ENCODE measurements around the gene C9orf153. TPM values are rescaled to one million over a fixed set of nuclear protein-coding genes. Genes with fewer than 3 reads are reported as not detected.

The C9orf153 gene
- polyA plus RNA-seq, 1 of the 3 experiments (the other 2 are of a cell fraction): 0.03 TPM

DNA sequence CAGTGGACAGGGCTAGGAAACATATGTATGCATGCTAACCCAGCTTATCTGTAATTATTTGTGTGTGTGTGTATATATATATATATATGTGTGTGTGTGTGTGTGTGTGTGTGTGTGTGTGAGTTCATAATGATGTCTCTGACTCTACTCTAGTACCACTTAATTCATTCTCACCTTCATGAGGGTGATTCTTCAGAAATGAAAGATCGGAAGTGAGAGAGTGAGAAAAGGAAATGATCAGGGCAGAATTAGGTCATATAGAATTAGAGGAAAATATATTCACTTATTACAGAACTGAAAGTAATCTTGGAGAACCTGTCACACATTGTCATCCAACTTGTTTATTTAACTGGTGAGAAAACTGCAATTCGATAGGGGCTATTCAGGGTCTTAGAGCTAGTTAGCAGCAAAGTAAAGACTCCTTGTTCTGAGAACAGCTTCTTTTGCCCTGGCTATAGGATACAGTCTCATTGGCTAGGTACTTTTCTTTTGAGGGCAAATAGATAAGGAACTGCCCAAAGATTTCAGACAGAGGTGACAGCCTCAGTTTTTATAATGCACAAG lies 58.8 kb downstream of the C9orf153 start (continued):
- TF ChIP-seq REST (IDR thresholded peaks at IDR 0.05; ENCODE audit: low read depth, low read length) (no peak), RXRA (IDR thresholded peaks at IDR 0.05; ENCODE audit: borderline replicate concordance, low read depth) (no peak), ZBTB33 (IDR thresholded peaks at IDR 0.05; ENCODE audit: borderline replicate concordance, low read depth) (no peak), SMC3 (IDR thresholded peaks at IDR 0.05; ENCODE audit: low read depth, low read length) (no peak), MXI1 (IDR thresholded peaks at IDR 0.05; ENCODE audit: low read depth, low read length) (no peak), NRF1 (IDR thresholded peaks at IDR 0.05; ENCODE audit: low read depth, low read length) (no peak), FOSL2 (IDR thresholded peaks at IDR 0.05; ENCODE audit: borderline replicate concordance, low read depth) (no peak), GABPA (IDR thresholded peaks at IDR 0.05; ENCODE audit: low read depth) (no peak), FOXJ3 (CRISPR knock-in tag; IDR thresholded peaks at IDR 0.05) (no peak)
- TF ChIP-seq, protein P1, sequence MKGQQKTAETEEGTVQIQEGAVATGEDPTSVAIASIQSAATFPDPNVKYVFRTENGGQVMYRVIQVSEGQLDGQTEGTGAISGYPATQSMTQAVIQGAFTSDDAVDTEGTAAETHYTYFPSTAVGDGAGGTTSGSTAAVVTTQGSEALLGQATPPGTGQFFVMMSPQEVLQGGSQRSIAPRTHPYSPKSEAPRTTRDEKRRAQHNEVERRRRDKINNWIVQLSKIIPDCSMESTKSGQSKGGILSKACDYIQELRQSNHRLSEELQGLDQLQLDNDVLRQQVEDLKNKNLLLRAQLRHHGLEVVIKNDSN (IDR thresholded peaks at IDR 0.05; ENCODE audit: borderline replicate concordance, low read depth): no peak
- TF ChIP-seq, protein P2, sequence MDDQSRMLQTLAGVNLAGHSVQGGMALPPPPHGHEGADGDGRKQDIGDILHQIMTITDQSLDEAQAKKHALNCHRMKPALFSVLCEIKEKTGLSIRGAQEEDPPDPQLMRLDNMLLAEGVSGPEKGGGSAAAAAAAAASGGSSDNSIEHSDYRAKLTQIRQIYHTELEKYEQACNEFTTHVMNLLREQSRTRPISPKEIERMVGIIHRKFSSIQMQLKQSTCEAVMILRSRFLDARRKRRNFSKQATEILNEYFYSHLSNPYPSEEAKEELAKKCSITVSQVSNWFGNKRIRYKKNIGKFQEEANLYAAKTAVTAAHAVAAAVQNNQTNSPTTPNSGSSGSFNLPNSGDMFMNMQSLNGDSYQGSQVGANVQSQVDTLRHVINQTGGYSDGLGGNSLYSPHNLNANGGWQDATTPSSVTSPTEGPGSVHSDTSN (IDR thresholded peaks at IDR 0.05): no peak

DNA sequence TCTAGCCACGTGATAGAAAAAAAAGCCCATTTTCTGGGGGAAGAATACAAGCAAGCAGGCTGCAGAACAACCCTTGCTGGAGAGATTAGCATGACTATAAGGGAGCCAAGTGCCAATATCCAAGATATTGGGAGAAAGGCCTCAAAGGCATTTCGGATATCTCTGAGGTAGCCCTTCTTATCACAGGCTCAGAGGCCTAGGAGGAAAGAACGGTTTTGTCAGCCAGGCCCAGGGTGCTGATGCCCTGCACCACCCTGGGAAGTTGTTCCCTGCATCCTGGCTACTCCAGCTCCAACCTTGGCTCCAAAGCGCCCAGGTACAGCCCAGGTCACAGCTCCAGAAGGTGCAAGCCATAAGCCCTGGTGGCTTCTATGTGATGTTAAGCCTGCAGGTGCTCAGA lies 66.4 kb downstream of the C9orf153 start:
- no peak overlapping the region for H3K27ac ChIP-seq (ENCODE audit: low read depth in 2 of 2, low read length in 1 of 2)
- no peaks in the 10 kb centered on the region for H3K4me1 ChIP-seq (ENCODE audit: control insufficient read depth in 1 of 2, insufficient read depth in 2 of 2, low read depth in 1 of 2, low read length in 1 of 2)
- no peak overlapping the region for H3K4me3 ChIP-seq (ENCODE audit: low read depth in 2 of 2, low read length in 1 of 2)
- no peaks in the 10 kb centered on the region for H3K36me3 ChIP-seq (replicated peaks in 1 of 2; ENCODE audit: control insufficient read depth in 1 of 2, insufficient read depth in 2 of 2, low read length in 1 of 2)
- POLR2A ChIA-PET: no interaction called here
- no peaks in the 10 kb centered on the region for H4K20me1 ChIP-seq (ENCODE audit: insufficient read depth)
- CTCF ChIA-PET: interaction anchor here (1.9 kb wide), 1 partner anchor 9 kb away, joined by 13 read pairs; no protein-coding TSS in a partner anchor
- no peaks in the 10 kb centered on the region for H3K9me2 ChIP-seq
- H3K9ac ChIP-seq: no peak overlapping the region
- H3K79me2 ChIP-seq (ENCODE audit: insufficient read depth): no peaks in the 10 kb centered on the region
- TF ChIP-seq, protein P2 (IDR thresholded peaks at IDR 0.05): no peak
- TF ChIP-seq GATA2 (CRISPR knock-in tag; IDR thresholded peaks at IDR 0.05) (no peak), ZBTB33 (IDR thresholded peaks at IDR 0.05; ENCODE audit: borderline replicate concordance, low read depth) (no peak), RCOR1 (IDR thresholded peaks at IDR 0.05; ENCODE audit: low read length) (no peak), YY1 (IDR thresholded peaks at IDR 0.05; ENCODE audit: low read depth) (no peak), MEF2A (IDR thresholded peaks at IDR 0.05; ENCODE audit: borderline replicate concordance, low read depth) (no peak)
- no peaks in the 10 kb centered on the region for H3K9me3 ChIP-seq
- DNase-seq: no peak
- H3K27me3 ChIP-seq (ENCODE audit: insufficient read depth): no peaks in the 10 kb centered on the region
- WGBS (ENCODE audit: low lambda C conversion rate): 5% methylated on average over 4 of the region's 4 CpGs
- H2AFZ ChIP-seq (ENCODE audit: low read depth): no peak overlapping the region
- H3F3A ChIP-seq (replicated peaks; ENCODE audit: insufficient read depth): no peaks in the 10 kb centered on the region
- H3K4me2 ChIP-seq: no peak overlapping the region
